Loucy (cell line): ENCODE data around the gene TPD52L1.

Source experiments
- H2AFZ ChIP-seq: fragments of 200-600 bp; sonication (generic); 2 replicates; pipeline ENCODE4 v1.6.0; 2016; ENCODE audit warnings: antibody characterized with exemption, mild to moderate bottlenecking, low read length, moderate library complexity
- H3F3A ChIP-seq: fragments of 200-600 bp; 2 replicates; pipeline ENCODE4 v1.6.0; 2016; ENCODE audit warnings: antibody characterized with exemption, low read depth, mild to moderate bottlenecking
- H3K27me3 ChIP-seq: fragments of 200-600 bp; sonication (generic); 2 replicates; pipeline ENCODE4 v1.6.1; 2014; ENCODE audit warnings: low read length, mild to moderate bottlenecking; ENCODE audit not compliant: insufficient read depth, poor library complexity, severe bottlenecking
- H3K36me3 ChIP-seq: fragments of 200-600 bp; sonication (generic); 2 replicates; pipeline ENCODE4 v1.6.1; 2016; ENCODE audit warnings: low read length; ENCODE audit not compliant: insufficient read depth
- H3K4me1 ChIP-seq: fragments of 200-600 bp; sonication (generic); 2 replicates; pipeline ENCODE4 v1.5.1; 2014; ENCODE audit warnings: low read length, mild to moderate bottlenecking; ENCODE audit not compliant: insufficient read depth, poor library complexity, severe bottlenecking
- H3K4me2 ChIP-seq: fragments of 200-600 bp; sonication (generic); 2 replicates; pipeline ENCODE4 v1.6.0; 2014; ENCODE audit warnings: antibody characterized with exemption, low read length, low read depth, mild to moderate bottlenecking; ENCODE audit not compliant: poor library complexity, severe bottlenecking
- H3K4me3 ChIP-seq: fragments of 200-600 bp; sonication (generic); 2 replicates; pipeline ENCODE4 v1.5.1; 2014; ENCODE audit warnings: low read length, mild to moderate bottlenecking, mixed read lengths; ENCODE audit not compliant: poor library complexity, severe bottlenecking
- H3K79me2 ChIP-seq: fragments of 200-600 bp; sonication (generic); 2 replicates; pipeline ENCODE4 v1.6.1; 2014; ENCODE audit warnings: low read length; ENCODE audit not compliant: insufficient read depth
- H3K9ac ChIP-seq: fragments of 200-600 bp; sonication (generic); 2 replicates; pipeline ENCODE4 v1.6.0; 2014; ENCODE audit warnings: mild to moderate bottlenecking, low read depth, low read length, moderate library complexity; ENCODE audit not compliant: poor library complexity, severe bottlenecking
- H3K9me2 ChIP-seq: fragments of 200-600 bp; sonication (generic); replicated peaks from 2 replicates; pipeline ENCODE4 v1.6.1; 2016; ENCODE audit warnings: low read depth, low read length, mixed read lengths
- H3K9me3 ChIP-seq: fragments of 200-600 bp; sonication (generic); 2 replicates; pipeline ENCODE4 v1.6.1; 2014; ENCODE audit warnings: mild to moderate bottlenecking, antibody characterized with exemption, low read length, low read depth; ENCODE audit not compliant: insufficient read depth
- H4K20me1 ChIP-seq: fragments of 200-600 bp; sonication (generic); 2 replicates; pipeline ENCODE4 v1.6.0; 2014; ENCODE audit warnings: antibody characterized with exemption, low read length, mild to moderate bottlenecking; ENCODE audit not compliant: insufficient read depth, poor library complexity, severe bottlenecking
- EZH2phosphoT487 ChIP-seq: fragments of 200-600 bp; IDR thresholded peaks from 2 replicates; pipeline ENCODE4 v1.6.1; 2018; ENCODE audit warnings: antibody characterized with exemption, mild to moderate bottlenecking, moderate library complexity, borderline replicate concordance
- TF ChIP-seq, protein P1 (sequence below): fragments of 200-600 bp; sonication (generic); conservative IDR thresholded peaks from 2 replicates; pipeline ENCODE4 v1.5.1; 2014; ENCODE audit warnings: mild to moderate bottlenecking, antibody characterized with exemption, low read length

Gene TPD52L1

DNA sequence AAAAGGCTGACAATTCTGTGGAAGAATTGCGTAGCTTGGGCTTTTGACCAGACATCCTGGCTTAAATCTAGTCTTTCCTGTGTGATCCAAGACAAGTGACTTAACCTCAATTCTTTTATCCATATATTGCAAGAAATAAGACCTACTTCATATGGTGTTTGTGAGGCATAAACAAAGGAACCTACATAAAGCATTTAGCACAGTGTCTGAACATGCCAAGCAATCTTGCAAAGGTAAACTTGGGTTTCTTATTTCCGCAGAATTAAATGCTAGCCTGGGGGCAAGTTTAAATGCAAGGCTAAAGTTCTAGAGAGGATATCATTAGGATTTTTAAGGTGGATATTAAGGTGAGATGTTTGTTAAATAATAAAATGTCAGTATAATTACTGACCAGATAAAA is 100.3 kb downstream of the TPD52L1 start:
- H2AFZ ChIP-seq: no peak overlapping the region
- H3K36me3 ChIP-seq: no peaks in the 10 kb centered on the region
- no peaks in the 10 kb centered on the region for H3K27me3 ChIP-seq
- H3K4me2 ChIP-seq: no peak overlapping the region
- no peaks in the 10 kb centered on the region for H3K9me2 ChIP-seq
- H3F3A ChIP-seq: no peaks in the 10 kb centered on the region
- no peaks in the 10 kb centered on the region for H3K9me3 ChIP-seq
- H3K79me2 ChIP-seq: no peaks in the 10 kb centered on the region
- H3K4me1 ChIP-seq: no peaks in the 10 kb centered on the region
- no peaks in the 10 kb centered on the region for H4K20me1 ChIP-seq
- H3K9ac ChIP-seq: no peak overlapping the region
- no peak overlapping the region for H3K4me3 ChIP-seq
- TF ChIP-seq EZH2phosphoT487: no peak
- TF ChIP-seq, protein P1, sequence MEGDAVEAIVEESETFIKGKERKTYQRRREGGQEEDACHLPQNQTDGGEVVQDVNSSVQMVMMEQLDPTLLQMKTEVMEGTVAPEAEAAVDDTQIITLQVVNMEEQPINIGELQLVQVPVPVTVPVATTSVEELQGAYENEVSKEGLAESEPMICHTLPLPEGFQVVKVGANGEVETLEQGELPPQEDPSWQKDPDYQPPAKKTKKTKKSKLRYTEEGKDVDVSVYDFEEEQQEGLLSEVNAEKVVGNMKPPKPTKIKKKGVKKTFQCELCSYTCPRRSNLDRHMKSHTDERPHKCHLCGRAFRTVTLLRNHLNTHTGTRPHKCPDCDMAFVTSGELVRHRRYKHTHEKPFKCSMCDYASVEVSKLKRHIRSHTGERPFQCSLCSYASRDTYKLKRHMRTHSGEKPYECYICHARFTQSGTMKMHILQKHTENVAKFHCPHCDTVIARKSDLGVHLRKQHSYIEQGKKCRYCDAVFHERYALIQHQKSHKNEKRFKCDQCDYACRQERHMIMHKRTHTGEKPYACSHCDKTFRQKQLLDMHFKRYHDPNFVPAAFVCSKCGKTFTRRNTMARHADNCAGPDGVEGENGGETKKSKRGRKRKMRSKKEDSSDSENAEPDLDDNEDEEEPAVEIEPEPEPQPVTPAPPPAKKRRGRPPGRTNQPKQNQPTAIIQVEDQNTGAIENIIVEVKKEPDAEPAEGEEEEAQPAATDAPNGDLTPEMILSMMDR: no peak

- Histone ChIP-seq H3K9me3 (no peaks in the 10 kb centered on the region), H4K20me1 (no peaks in the 10 kb centered on the region), H3K4me2 (no peak overlapping the region), H3K36me3 (no peaks in the 10 kb centered on the region), H3K4me3 (no peak overlapping the region), H3F3A (no peaks in the 10 kb centered on the region), H2AFZ (no peak overlapping the region), H3K9me2 (no peaks in the 10 kb centered on the region), H3K27me3 (no peaks in the 10 kb centered on the region), H3K9ac (no peak overlapping the region), H3K79me2 (no peaks in the 10 kb centered on the region), H3K4me1 (no peaks in the 10 kb centered on the region)
- TF ChIP-seq, protein P1: no peak
- no peak for TF ChIP-seq EZH2phosphoT487
Observed at GRCh38 chr6:125254321-125254720, 100.7 kb downstream of the TPD52L1 start.

GRCh38 chr6:125255201-125255600 is 101.6 kb downstream of the TPD52L1 start:
- Histone ChIP-seq H3K9me3 (no peaks in the 10 kb centered on the region), H3K36me3 (no peaks in the 10 kb centered on the region), H3K27me3 (no peaks in the 10 kb centered on the region), H3K9ac (no peak overlapping the region), H3F3A (no peaks in the 10 kb centered on the region), H2AFZ (no peak overlapping the region), H3K9me2 (no peaks in the 10 kb centered on the region), H3K4me3 (no peak overlapping the region), H3K79me2 (no peaks in the 10 kb centered on the region), H3K4me1 (no peaks in the 10 kb centered on the region), H4K20me1 (no peaks in the 10 kb centered on the region), H3K4me2 (no peak overlapping the region)
- TF ChIP-seq EZH2phosphoT487: no peak
- TF ChIP-seq, protein P1: no peak
